Nephron (organoid): ENCODE measurements around the gene L3MBTL4.

ENCODE experiments used
- H3K27ac Mint-ChIP-seq, 3 experiments: 2 replicates each; pipeline ENCODE4 v1.8.0; 2020; ENCODE audit warnings: mixed read lengths in 3 of 3, mild to moderate bottlenecking in 2 of 3, moderate library complexity in 1 of 3
- H3K27me3 Mint-ChIP-seq: 2 replicates; pipeline ENCODE4 v1.8.0; 2021; ENCODE audit warnings: low read depth, mild to moderate bottlenecking, moderate library complexity, mixed read lengths
- H3K36me3 Mint-ChIP-seq: 2 replicates; pipeline ENCODE4 v1.8.0; 2020; ENCODE audit warnings: low read depth, mixed read lengths
- H3K4me1 Mint-ChIP-seq: 2 replicates; pipeline ENCODE4 v1.8.0; 2020; ENCODE audit warnings: mixed read lengths
- H3K4me3 Mint-ChIP-seq, 3 experiments: 2 replicates each; pipeline ENCODE4 v1.8.0; 2020; ENCODE audit warnings: mild to moderate bottlenecking in 3 of 3, mixed read lengths in 3 of 3, moderate library complexity in 2 of 3
- H3K9me3 Mint-ChIP-seq: 2 replicates; pipeline ENCODE4 v1.8.0; 2020; ENCODE audit warnings: mixed read lengths
- TF ChIP-seq, protein P1 (sequence below), 3 experiments: fragments of 200-600 bp; sonication (generic); IDR thresholded peaks; one replicate each; pipeline ENCODE4 v1.5.0; 2021; ENCODE audit warnings: antibody characterized with exemption in 3 of 3; ENCODE audit not compliant: unreplicated experiment in 3 of 3

The L3MBTL4 gene

GRCh38 chr18:6220129-6220528 is 194.6 kb downstream of the L3MBTL4 start:
- H3K4me1 Mint-ChIP-seq = no peaks in the 10 kb centered on the region
- peaks cover 7% of the 10 kb centered on the region for H3K9me3 Mint-ChIP-seq
- no peak overlapping the region for H3K27ac Mint-ChIP-seq
- H3K36me3 Mint-ChIP-seq = peaks cover 3% of the 10 kb centered on the region
- no peak overlapping the region for H3K4me3 Mint-ChIP-seq
- TF ChIP-seq, protein P1, sequence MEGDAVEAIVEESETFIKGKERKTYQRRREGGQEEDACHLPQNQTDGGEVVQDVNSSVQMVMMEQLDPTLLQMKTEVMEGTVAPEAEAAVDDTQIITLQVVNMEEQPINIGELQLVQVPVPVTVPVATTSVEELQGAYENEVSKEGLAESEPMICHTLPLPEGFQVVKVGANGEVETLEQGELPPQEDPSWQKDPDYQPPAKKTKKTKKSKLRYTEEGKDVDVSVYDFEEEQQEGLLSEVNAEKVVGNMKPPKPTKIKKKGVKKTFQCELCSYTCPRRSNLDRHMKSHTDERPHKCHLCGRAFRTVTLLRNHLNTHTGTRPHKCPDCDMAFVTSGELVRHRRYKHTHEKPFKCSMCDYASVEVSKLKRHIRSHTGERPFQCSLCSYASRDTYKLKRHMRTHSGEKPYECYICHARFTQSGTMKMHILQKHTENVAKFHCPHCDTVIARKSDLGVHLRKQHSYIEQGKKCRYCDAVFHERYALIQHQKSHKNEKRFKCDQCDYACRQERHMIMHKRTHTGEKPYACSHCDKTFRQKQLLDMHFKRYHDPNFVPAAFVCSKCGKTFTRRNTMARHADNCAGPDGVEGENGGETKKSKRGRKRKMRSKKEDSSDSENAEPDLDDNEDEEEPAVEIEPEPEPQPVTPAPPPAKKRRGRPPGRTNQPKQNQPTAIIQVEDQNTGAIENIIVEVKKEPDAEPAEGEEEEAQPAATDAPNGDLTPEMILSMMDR (IDR thresholded peaks at IDR 0.05; ENCODE audit: unreplicated experiment in 3 of 3) = no peak
- H3K27me3 Mint-ChIP-seq = peaks cover 4% of the 10 kb centered on the region

- no peaks in the 10 kb centered on the region for H3K4me1 Mint-ChIP-seq
- H3K36me3 Mint-ChIP-seq = no peaks in the 10 kb centered on the region
- no peak overlapping the region for H3K27ac Mint-ChIP-seq
- H3K9me3 Mint-ChIP-seq = no peaks in the 10 kb centered on the region
- H3K4me3 Mint-ChIP-seq = no peak overlapping the region
- TF ChIP-seq, protein P1 (IDR thresholded peaks at IDR 0.05; ENCODE audit: unreplicated experiment in 3 of 3) = peak; percentile 72 to 77 (median 77)
- peaks cover 4% of the 10 kb centered on the region for H3K27me3 Mint-ChIP-seq
These were observed 195.5 kb downstream of the L3MBTL4 start for GRCh38 chr18:6219116-6219717.

GRCh38 chr18:6215888-6216287 is 198.8 kb downstream of the L3MBTL4 start:
- Mint-ChIP-seq H3K9me3 (no peaks in the 10 kb centered on the region), H3K36me3 (no peaks in the 10 kb centered on the region), H3K4me3 (no peak overlapping the region), H3K27me3 (peaks cover 4% of the 10 kb centered on the region), H3K4me1 (no peaks in the 10 kb centered on the region), H3K27ac (no peak overlapping the region)
- TF ChIP-seq, protein P1 (IDR thresholded peaks at IDR 0.05; ENCODE audit: unreplicated experiment in 3 of 3) = no peak

DNA sequence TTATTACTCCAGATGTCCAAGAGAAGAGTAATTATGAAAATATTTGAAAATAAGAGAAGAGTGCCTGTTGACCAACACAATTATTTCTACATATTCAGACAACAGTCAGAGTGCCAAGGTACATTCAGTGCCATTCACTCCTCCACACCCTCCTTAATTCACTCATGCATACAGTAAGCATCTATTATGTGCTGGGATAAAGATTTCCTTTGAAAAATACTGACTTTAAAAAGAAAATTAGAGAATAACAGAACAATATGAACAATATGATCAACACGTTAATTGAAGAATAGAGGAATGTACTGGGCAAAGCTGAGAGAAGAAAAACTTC is 203.6 kb downstream of the L3MBTL4 start:
- no peaks in the 10 kb centered on the region for H3K36me3 Mint-ChIP-seq
- no peak overlapping the region for H3K4me3 Mint-ChIP-seq
- no peak overlapping the region for H3K27ac Mint-ChIP-seq
- no peaks in the 10 kb centered on the region for H3K27me3 Mint-ChIP-seq
- H3K9me3 Mint-ChIP-seq = no peaks in the 10 kb centered on the region
- H3K4me1 Mint-ChIP-seq = no peaks in the 10 kb centered on the region
- TF ChIP-seq, protein P1 (IDR thresholded peaks at IDR 0.05; ENCODE audit: unreplicated experiment in 3 of 3) = no peak

DNA sequence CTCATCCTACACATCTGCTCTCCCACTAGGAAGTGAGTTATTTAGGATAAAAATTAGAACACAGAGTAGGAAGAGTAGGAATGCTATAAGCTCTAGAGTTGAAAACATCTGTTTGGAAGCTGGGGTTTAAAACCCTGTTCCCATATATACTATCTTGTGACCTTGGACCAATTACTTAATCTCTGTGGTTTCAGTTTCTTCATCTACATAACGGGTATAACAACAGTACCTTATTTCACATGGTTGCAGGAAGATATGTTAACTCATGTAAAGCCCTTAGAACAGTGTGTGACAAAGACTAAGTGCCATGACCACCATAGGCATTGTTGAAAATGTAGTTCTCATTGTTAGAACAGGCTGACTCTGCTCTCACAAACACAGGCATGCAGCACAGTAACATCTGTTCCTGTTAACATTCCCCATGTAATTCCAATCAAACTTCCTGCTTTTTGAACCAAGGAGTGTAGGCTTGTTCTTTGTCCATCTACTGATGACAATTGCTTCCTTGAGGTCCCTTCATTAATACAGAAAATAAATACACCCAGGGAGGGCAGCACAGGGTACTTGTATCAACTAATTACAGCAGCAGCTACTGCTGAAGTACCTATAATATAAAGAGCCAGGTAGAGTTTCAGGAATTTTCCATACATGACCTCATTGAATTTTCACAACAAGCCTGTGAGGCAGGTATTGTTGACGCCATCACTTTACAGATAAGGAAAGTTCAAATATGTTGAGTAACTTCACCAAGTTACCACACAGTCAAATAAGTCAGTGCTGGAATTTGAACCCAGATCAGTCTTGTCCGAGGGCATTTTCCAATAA is 204.2 kb downstream of the L3MBTL4 start:
- Mint-ChIP-seq H3K36me3 (no peaks in the 10 kb centered on the region), H3K4me3 (no peak overlapping the region), H3K27me3 (no peaks in the 10 kb centered on the region), H3K9me3 (no peaks in the 10 kb centered on the region), H3K27ac (no peak overlapping the region), H3K4me1 (no peaks in the 10 kb centered on the region)
- TF ChIP-seq, protein P1 (IDR thresholded peaks at IDR 0.05; ENCODE audit: unreplicated experiment in 3 of 3) = no peak

GRCh38 chr18:6207941-6208340 is 206.8 kb downstream of the L3MBTL4 start:
- no peaks in the 10 kb centered on the region for H3K4me1 Mint-ChIP-seq
- no peaks in the 10 kb centered on the region for H3K27me3 Mint-ChIP-seq
- H3K9me3 Mint-ChIP-seq = no peaks in the 10 kb centered on the region
- H3K36me3 Mint-ChIP-seq = no peaks in the 10 kb centered on the region
- H3K27ac Mint-ChIP-seq = no peak overlapping the region
- H3K4me3 Mint-ChIP-seq = no peak overlapping the region
- TF ChIP-seq, protein P1 (IDR thresholded peaks at IDR 0.05; ENCODE audit: unreplicated experiment in 3 of 3) = no peak
